Measurements from ENCODE around the gene ACY1.
A peak's percentile ranks its signal among the peaks of the same experiment; 100 is the strongest.

ACY1 gene

GRCh38 chr3:51937611-51938450 is 45.5 kb upstream of the ACY1 start:
- Histone ChIP-seq H3K4me1 (no peaks in the 10 kb centered on the region; the same call in 1 of the 2 replicates), H3K4me3 (ENCODE audit: low read depth, low read length) (no peak overlapping the region), H3K36me3 (peaks cover 23% of the 10 kb centered on the region), H3K27me3 (no peaks in the 10 kb centered on the region), H3K9me3 (no peaks in the 10 kb centered on the region)
- DNase-seq: no peak
- TF ChIP-seq CTCF (IDR thresholded peaks at IDR 0.05; ENCODE audit: low read depth, low read length): no peak

GRCh38 chr3:51938780-51939425 is 44.4 kb upstream of the ACY1 start:
- Histone ChIP-seq H3K4me3 (ENCODE audit: low read depth, low read length) (no peak overlapping the region), H3K36me3 (peaks cover 23% of the 10 kb centered on the region), H3K9me3 (no peaks in the 10 kb centered on the region), H3K27me3 (no peaks in the 10 kb centered on the region), H3K4me1 (no peaks in the 10 kb centered on the region; the same call in 1 of the 2 replicates)
- TF ChIP-seq CTCF (IDR thresholded peaks at IDR 0.05; ENCODE audit: low read depth, low read length): no peak
- no peak for DNase-seq

- no peak for DNase-seq
- H3K4me3 ChIP-seq (ENCODE audit: low read depth, low read length): peak overlapping the region; percentile 86
- peaks cover 15% of the 10 kb centered on the region for H3K36me3 ChIP-seq
- H3K27me3 ChIP-seq: no peaks in the 10 kb centered on the region
- TF ChIP-seq CTCF (IDR thresholded peaks at IDR 0.05; ENCODE audit: low read depth, low read length): no peak
- H3K9me3 ChIP-seq: no peaks in the 10 kb centered on the region
- H3K4me1 ChIP-seq: no peaks in the 10 kb centered on the region; the same call in 1 of the 2 replicates
These were observed 42.5 kb upstream of the ACY1 start for GRCh38 chr3:51940648-51941462.

- peak overlapping the region; percentile 86 for H3K4me3 ChIP-seq (ENCODE audit: low read depth, low read length)
- H3K36me3 ChIP-seq: peaks cover 15% of the 10 kb centered on the region
- no peaks in the 10 kb centered on the region; the same call in 1 of the 2 replicates for H3K4me1 ChIP-seq
- TF ChIP-seq CTCF (IDR thresholded peaks at IDR 0.05; ENCODE audit: low read depth, low read length): no peak
- H3K27me3 ChIP-seq: no peaks in the 10 kb centered on the region
- no peaks in the 10 kb centered on the region for H3K9me3 ChIP-seq
- DNase-seq: no peak
These were observed 41.9 kb upstream of the ACY1 start for GRCh38 chr3:51941463-51941797.

GRCh38 chr3:51941798-51942602 is 41.3 kb upstream of the ACY1 start, which contains the start of the genes PARP3 and RRP9:
TSS of gene PARP3 (plus strand) at chr3:51942363. CDS start at chr3:51943356, 993 bp downstream.
TSS of gene RRP9 (minus strand) at chr3:51941904. CDS start at chr3:51941867, 37 bp downstream.
- H3K36me3 ChIP-seq: peaks cover 10% of the 10 kb centered on the region
- peak; percentile 81 for TF ChIP-seq CTCF (IDR thresholded peaks at IDR 0.05; ENCODE audit: low read depth, low read length)
- H3K4me3 ChIP-seq (ENCODE audit: low read depth, low read length): peak within 1 kb of the TSS; percentile 86
- no peaks in the 10 kb centered on the region for H3K9me3 ChIP-seq
- no peaks in the 10 kb centered on the region for H3K27me3 ChIP-seq
- H3K4me1 ChIP-seq: no peaks in the 10 kb centered on the region; the same call in 1 of the 2 replicates
- DNase-seq: peak; percentile 98
